ENCODE measurements around the gene KLK13. TPM values are rescaled to one million over a fixed set of nuclear protein-coding genes. Genes with fewer than 3 reads are reported as not detected.

The KLK13 gene
- polyA plus RNA-seq, 1 of the 3 experiments (the other 2 are of a cell fraction), result not detected

DNA sequence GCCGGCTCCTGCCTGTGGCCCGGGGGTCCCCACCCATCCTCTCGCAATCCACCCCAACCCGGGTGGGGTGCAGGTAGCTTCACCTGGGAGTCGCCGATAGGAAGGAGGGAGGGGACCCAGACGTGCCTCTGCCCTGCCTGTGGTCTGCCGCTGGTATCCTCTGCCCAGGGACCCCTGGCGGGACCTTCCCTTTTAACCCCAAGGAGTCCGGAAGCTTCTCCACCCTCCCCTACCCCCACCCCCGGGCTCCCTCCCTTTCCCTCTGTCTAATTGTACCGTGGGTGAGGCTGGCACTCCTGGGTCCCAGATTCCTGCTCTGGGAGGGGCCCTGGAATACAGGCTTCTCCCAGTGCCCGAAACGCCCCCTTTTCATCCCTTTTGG, 45.4 kb downstream of the KLK13 start, which contains the start of gene KLK10:
KLK10 (minus strand) TSS at position 166 of the 382 bp plus-strand sequence. CDS start 579 bp downstream, outside the sequence.
- 2% methylated on average over 11 of the region's 14 CpGs for WGBS (ENCODE audit: low lambda C conversion rate)
- ChIA-PET CTCF (interaction anchor here (1.1 to 6.0 kb wide), 3 partner anchors 76 to 90 kb away, joined by 4 to 30 read pairs (median 9); no protein-coding TSS in a partner anchor), POLR2A (no interaction called here)
- H3F3A ChIP-seq (replicated peaks; ENCODE audit: insufficient read depth), result no peaks in the 10 kb centered on the region
- DNase-seq, result no peak
- no peak within 1 kb of the TSS for H3K4me3 ChIP-seq (ENCODE audit: low read depth in 2 of 2, low read length in 1 of 2)
- H3K27ac ChIP-seq (ENCODE audit: low read depth in 2 of 2, low read length in 1 of 2), result no peak within 1 kb of the TSS
- H3K9me3 ChIP-seq, result no peaks in the 10 kb centered on the region
- peak within 1 kb of the TSS; percentile 44; the same call in 1 of the 2 replicates for H3K4me2 ChIP-seq
- H3K4me1 ChIP-seq (ENCODE audit: control insufficient read depth in 1 of 2, insufficient read depth in 2 of 2, low read depth in 1 of 2, low read length in 1 of 2), result no peaks in the 10 kb centered on the region
- no peak within 1 kb of the TSS for H3K9ac ChIP-seq
- TF ChIP-seq, protein P1, sequence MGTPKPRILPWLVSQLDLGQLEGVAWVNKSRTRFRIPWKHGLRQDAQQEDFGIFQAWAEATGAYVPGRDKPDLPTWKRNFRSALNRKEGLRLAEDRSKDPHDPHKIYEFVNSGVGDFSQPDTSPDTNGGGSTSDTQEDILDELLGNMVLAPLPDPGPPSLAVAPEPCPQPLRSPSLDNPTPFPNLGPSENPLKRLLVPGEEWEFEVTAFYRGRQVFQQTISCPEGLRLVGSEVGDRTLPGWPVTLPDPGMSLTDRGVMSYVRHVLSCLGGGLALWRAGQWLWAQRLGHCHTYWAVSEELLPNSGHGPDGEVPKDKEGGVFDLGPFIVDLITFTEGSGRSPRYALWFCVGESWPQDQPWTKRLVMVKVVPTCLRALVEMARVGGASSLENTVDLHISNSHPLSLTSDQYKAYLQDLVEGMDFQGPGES (IDR thresholded peaks at IDR 0.05; ENCODE audit: low read depth, low read length), result no peak
- TF ChIP-seq RCOR1 (IDR thresholded peaks at IDR 0.05; ENCODE audit: low read length) (no peak), USF1 (IDR thresholded peaks at IDR 0.05; ENCODE audit: borderline replicate concordance, low read depth) (no peak), CHD2 (IDR thresholded peaks at IDR 0.05; ENCODE audit: low read length, partially characterized antibody) (no peak), NFIC (IDR thresholded peaks at IDR 0.05; ENCODE audit: borderline replicate concordance) (no peak), NRF1 (IDR thresholded peaks at IDR 0.05; ENCODE audit: low read depth, low read length) (no peak), RXRA (IDR thresholded peaks at IDR 0.05; ENCODE audit: borderline replicate concordance, low read depth) (no peak), TEAD4 (IDR thresholded peaks at IDR 0.05; ENCODE audit: borderline replicate concordance, insufficient read depth) (no peak), FOXJ3 (CRISPR knock-in tag; IDR thresholded peaks at IDR 0.05) (no peak), JUND (IDR thresholded peaks at IDR 0.05) (no peak), EP300 (IDR thresholded peaks at IDR 0.05; ENCODE audit: borderline replicate concordance in 1 of 2, low read depth in 1 of 2, low read length in 1 of 2) (no peak), POLR2AphosphoS5 (IDR thresholded peaks at IDR 0.05; ENCODE audit: low read depth, low read length) (no peak), MEF2A (IDR thresholded peaks at IDR 0.05; ENCODE audit: borderline replicate concordance, low read depth) (no peak), TCF12 (IDR thresholded peaks at IDR 0.05) (no peak), YY1 (IDR thresholded peaks at IDR 0.05; ENCODE audit: low read depth) (no peak)
- TF ChIP-seq, protein P2, sequence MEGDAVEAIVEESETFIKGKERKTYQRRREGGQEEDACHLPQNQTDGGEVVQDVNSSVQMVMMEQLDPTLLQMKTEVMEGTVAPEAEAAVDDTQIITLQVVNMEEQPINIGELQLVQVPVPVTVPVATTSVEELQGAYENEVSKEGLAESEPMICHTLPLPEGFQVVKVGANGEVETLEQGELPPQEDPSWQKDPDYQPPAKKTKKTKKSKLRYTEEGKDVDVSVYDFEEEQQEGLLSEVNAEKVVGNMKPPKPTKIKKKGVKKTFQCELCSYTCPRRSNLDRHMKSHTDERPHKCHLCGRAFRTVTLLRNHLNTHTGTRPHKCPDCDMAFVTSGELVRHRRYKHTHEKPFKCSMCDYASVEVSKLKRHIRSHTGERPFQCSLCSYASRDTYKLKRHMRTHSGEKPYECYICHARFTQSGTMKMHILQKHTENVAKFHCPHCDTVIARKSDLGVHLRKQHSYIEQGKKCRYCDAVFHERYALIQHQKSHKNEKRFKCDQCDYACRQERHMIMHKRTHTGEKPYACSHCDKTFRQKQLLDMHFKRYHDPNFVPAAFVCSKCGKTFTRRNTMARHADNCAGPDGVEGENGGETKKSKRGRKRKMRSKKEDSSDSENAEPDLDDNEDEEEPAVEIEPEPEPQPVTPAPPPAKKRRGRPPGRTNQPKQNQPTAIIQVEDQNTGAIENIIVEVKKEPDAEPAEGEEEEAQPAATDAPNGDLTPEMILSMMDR (IDR thresholded peaks at IDR 0.05), result no peak
- TF ChIP-seq, protein P3, sequence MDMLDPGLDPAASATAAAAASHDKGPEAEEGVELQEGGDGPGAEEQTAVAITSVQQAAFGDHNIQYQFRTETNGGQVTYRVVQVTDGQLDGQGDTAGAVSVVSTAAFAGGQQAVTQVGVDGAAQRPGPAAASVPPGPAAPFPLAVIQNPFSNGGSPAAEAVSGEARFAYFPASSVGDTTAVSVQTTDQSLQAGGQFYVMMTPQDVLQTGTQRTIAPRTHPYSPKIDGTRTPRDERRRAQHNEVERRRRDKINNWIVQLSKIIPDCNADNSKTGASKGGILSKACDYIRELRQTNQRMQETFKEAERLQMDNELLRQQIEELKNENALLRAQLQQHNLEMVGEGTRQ (IDR thresholded peaks at IDR 0.05; ENCODE audit: borderline replicate concordance, low read depth, low read length), result no peak
- TF ChIP-seq, protein P4, sequence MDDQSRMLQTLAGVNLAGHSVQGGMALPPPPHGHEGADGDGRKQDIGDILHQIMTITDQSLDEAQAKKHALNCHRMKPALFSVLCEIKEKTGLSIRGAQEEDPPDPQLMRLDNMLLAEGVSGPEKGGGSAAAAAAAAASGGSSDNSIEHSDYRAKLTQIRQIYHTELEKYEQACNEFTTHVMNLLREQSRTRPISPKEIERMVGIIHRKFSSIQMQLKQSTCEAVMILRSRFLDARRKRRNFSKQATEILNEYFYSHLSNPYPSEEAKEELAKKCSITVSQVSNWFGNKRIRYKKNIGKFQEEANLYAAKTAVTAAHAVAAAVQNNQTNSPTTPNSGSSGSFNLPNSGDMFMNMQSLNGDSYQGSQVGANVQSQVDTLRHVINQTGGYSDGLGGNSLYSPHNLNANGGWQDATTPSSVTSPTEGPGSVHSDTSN (IDR thresholded peaks at IDR 0.05), result no peak
- TF ChIP-seq, protein P5, sequence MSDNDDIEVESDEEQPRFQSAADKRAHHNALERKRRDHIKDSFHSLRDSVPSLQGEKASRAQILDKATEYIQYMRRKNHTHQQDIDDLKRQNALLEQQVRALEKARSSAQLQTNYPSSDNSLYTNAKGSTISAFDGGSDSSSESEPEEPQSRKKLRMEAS (IDR thresholded peaks at IDR 0.05; ENCODE audit: low read depth), result no peak
- H4K20me1 ChIP-seq (ENCODE audit: insufficient read depth), result no peaks in the 10 kb centered on the region
- no peaks in the 10 kb centered on the region for H3K36me3 ChIP-seq (replicated peaks in 1 of 2; ENCODE audit: control insufficient read depth in 1 of 2, insufficient read depth in 2 of 2, low read length in 1 of 2)
- no peaks in the 10 kb centered on the region for H3K9me2 ChIP-seq
- H3K27me3 ChIP-seq (ENCODE audit: insufficient read depth), result peaks cover 76% of the 10 kb centered on the region
- H2AFZ ChIP-seq (ENCODE audit: low read depth), result no peak within 1 kb of the TSS
- H3K79me2 ChIP-seq (ENCODE audit: insufficient read depth), result no peaks in the 10 kb centered on the region

All from SK-N-SH (cell line).